Uterus (tissue), 2 donors: Measurements from ENCODE around the gene SCFD2.

Source experiments
- CTCF ChIP-seq, 4 experiments: fragments of 200-600 bp in 2 of 4; fragments of 450-650 bp in 2 of 4; sonication (generic) in 2 of 4; IDR thresholded peaks; one replicate each; pipeline ENCODE4 v1.5.1; 2016 to 2019; ENCODE audit warnings: antibody characterized with exemption in 4 of 4, mild to moderate bottlenecking in 2 of 4, moderate library complexity in 1 of 4
- POLR2A ChIP-seq, 2 donors: fragments of 450-650 bp; IDR thresholded peaks; one replicate each; pipeline ENCODE4 v1.6.1; 2016; ENCODE audit warnings: antibody characterized with exemption in 2 of 2, mild to moderate bottlenecking in 1 of 2, moderate library complexity in 1 of 2

GRCh38 chr4:52983563-52984303, 382.1 kb downstream of the SCFD2 start:
- TF ChIP-seq CTCF (IDR thresholded peaks at IDR 0.05), result peak; percentile 57 to 73 (median 66)
- TF ChIP-seq POLR2A (IDR thresholded peaks at IDR 0.05), result no peak
